Retinal pigment epithelial cell (primary cell): Measurements from ENCODE around the gene DTHD1.

Experiments used
- DNase-seq: peaks from one replicate; pipeline ENCODE4 v3.0.0-alpha.2; 2010; ENCODE audit warnings: low read depth
- H3K4me3 ChIP-seq: 2 replicates; pipeline ENCODE4 v1.5.1; 2011; ENCODE audit warnings: mild to moderate bottlenecking, low read length, control low read depth, moderate library complexity
- TF ChIP-seq, protein P1 (sequence below): conservative IDR thresholded peaks from 2 replicates; pipeline ENCODE4 v1.5.1; 2011; ENCODE audit warnings: low read depth, low read length, control low read depth, inconsistent platforms

The DTHD1 gene

GRCh38 chr4:36313301-36313700 is 31.9 kb downstream of the DTHD1 start:
- H3K4me3 ChIP-seq, result no peak overlapping the region
- TF ChIP-seq, protein P1, sequence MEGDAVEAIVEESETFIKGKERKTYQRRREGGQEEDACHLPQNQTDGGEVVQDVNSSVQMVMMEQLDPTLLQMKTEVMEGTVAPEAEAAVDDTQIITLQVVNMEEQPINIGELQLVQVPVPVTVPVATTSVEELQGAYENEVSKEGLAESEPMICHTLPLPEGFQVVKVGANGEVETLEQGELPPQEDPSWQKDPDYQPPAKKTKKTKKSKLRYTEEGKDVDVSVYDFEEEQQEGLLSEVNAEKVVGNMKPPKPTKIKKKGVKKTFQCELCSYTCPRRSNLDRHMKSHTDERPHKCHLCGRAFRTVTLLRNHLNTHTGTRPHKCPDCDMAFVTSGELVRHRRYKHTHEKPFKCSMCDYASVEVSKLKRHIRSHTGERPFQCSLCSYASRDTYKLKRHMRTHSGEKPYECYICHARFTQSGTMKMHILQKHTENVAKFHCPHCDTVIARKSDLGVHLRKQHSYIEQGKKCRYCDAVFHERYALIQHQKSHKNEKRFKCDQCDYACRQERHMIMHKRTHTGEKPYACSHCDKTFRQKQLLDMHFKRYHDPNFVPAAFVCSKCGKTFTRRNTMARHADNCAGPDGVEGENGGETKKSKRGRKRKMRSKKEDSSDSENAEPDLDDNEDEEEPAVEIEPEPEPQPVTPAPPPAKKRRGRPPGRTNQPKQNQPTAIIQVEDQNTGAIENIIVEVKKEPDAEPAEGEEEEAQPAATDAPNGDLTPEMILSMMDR, result no peak
- no peak for DNase-seq

DNA sequence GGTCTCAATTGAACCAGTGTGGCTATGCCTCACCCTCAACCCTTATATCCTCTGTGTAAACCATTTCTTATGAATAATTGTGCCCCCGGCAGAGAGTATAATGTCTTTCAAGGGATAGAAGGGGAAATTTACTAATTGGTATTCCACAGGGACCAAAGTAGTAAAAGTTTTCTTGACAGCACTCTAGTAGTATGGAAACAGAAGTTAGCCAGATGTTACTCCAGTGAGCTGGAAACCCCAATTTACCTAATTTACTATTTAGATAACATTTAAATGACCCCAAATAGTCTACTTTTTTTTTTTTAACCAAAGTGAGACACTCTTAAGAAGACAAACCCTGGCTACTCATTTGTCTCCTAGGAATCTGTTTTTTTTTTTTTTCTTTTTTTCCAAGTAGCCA is 32.3 kb downstream of the DTHD1 start:
- H3K4me3 ChIP-seq, result no peak overlapping the region
- TF ChIP-seq, protein P1, result no peak
- no peak for DNase-seq

DNA sequence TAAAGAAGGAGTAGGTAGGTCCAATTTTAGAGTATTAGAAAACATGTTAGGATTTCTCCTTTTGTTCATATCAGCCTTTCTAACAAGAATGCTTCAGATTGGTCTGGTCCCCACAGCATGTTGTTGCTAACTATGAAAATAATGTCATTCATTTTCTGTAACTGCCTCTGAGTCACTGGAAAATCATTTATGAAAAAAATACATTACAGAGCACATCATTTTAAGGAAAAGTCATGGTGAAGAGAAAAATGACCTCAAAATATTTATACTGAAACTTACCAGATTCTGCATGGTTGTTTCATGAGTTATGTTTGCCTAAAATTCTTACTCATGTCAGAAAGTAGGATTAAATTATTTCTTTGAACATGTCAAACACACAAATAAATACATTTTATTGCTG is 35.2 kb downstream of the DTHD1 start:
- TF ChIP-seq, protein P1, result no peak

DNA sequence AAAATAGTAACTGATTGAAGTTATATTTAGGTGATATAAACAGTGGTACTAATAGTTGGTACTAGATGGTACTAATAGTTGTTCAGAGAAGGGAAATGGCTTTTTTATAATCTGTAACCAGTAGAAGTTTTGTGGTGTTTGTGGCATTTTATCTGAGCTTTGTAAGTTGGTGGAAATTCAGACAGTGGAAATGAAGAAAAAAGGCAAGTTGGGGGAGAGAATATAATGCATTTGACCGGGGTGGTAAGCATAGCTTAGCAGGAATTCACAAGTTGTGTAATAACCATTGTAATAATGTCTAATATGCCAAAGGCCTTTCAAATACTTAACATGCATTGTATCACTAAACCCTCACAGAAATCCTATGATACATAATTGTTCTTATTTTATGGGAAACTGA is 36.3 kb downstream of the DTHD1 start:
- TF ChIP-seq, protein P1, result no peak
- no peak overlapping the region for H3K4me3 ChIP-seq
- no peak for DNase-seq

More for the DNA sequence above, 35.2 kb downstream of the DTHD1 start:
- peak; percentile 39 for DNase-seq
- no peak overlapping the region for H3K4me3 ChIP-seq

DNA sequence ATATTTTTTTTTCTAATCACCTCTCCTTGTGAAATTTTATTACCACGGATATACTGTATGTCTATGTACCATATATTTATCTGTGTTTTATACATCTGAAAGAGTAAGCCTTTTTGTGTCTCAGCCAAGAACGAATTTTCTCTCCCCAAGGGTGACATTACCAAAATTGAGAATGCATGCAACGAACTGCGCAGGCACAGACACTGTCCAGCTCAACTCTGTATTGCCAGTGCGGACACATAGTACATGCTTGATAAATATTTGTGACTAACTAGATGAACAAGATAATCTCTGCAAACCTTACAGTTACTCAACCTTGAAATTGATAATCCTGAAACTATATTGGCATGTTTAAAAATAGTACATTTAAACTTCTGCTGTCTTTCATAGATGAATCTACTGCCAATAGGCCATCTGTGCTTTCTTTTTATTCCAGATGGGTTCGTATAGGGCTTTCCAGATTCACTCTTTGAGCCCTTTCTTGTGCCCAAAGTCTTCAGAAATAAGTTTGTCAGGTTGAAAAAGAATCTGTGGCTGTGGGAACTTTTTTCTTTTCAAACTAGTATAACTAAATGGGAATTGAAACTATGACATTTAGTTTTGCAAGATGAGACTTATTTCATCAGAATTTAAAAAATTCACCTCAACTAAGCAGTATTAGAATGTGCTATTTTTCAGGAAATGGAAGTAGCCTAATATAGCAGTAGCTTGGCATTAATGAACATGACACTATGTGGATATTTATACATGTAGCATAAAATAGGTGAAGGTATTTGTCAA is 38.9 kb downstream of the DTHD1 start:
- TF ChIP-seq, protein P1, result no peak
- H3K4me3 ChIP-seq, result no peak overlapping the region
- no peak for DNase-seq

- H3K4me3 ChIP-seq, result no peak overlapping the region
- TF ChIP-seq, protein P1, result no peak
- no peak for DNase-seq
Measured at GRCh38 chr4:36321176-36321575, 39.8 kb downstream of the DTHD1 start.

- H3K4me3 ChIP-seq, result no peak overlapping the region
- TF ChIP-seq, protein P1, result no peak
- no peak for DNase-seq
Measured at GRCh38 chr4:36322921-36323354, 41.5 kb downstream of the DTHD1 start.
